ENCODE measurements around the gene INPP5A.

DNA sequence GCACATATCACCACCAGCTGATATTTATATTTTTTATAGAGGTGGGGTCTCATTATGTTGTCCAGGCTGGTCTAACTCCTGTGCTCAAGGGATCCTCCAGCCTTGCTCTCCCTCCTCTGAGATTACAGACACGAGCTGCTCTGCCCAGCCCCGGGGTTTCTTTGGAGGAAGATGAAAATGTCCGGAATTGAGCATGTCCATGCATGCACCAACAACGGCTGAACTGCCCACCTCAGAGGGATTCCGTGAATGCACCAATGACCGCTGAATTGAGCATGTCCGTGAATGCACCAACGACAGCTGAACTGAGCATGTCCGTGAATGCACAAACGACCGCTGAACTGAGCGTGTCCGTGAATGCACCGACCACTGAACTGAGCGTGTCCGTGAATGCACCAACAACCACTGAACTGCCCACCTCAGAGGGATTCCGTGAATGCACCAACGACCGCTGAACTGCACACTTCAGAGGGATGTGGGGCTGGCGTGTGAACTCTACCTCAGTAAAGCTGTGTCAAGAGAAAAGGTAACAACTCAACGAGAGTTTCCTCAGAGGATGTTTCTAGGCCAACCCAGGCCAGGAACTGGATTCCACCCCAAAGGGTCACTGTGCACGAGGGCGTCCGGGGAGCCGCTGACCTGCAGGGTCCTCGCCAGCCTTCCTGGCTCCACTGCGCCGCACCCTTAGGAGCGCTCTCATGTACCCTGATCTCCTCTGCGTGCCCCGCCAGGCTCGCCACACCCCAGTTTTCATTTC lies 34.9 kb upstream of the INPP5A start:
- TF ChIP-seq POLR2A (IDR thresholded peaks at IDR 0.05) (no peak), POLR2AphosphoS5 (IDR thresholded peaks at IDR 0.05) (no peak)
- TF ChIP-seq, protein P1, sequence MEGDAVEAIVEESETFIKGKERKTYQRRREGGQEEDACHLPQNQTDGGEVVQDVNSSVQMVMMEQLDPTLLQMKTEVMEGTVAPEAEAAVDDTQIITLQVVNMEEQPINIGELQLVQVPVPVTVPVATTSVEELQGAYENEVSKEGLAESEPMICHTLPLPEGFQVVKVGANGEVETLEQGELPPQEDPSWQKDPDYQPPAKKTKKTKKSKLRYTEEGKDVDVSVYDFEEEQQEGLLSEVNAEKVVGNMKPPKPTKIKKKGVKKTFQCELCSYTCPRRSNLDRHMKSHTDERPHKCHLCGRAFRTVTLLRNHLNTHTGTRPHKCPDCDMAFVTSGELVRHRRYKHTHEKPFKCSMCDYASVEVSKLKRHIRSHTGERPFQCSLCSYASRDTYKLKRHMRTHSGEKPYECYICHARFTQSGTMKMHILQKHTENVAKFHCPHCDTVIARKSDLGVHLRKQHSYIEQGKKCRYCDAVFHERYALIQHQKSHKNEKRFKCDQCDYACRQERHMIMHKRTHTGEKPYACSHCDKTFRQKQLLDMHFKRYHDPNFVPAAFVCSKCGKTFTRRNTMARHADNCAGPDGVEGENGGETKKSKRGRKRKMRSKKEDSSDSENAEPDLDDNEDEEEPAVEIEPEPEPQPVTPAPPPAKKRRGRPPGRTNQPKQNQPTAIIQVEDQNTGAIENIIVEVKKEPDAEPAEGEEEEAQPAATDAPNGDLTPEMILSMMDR (IDR thresholded peaks at IDR 0.05) = no peak

Measured in transverse colon (tissue), 4 donors.